GM11168 (cell line): ENCODE data around the gene TMED9.

Experiments
- in situ Hi-C: fragments of 300-500 bp; cut with MboI; formaldehyde crosslinking; loops from one replicate; pipeline ENCODE4 v1.12.0; 2022; ENCODE audit warnings: low sequenced_read_pairs; ENCODE audit not compliant: unreplicated experiment

TMED9 gene

DNA sequence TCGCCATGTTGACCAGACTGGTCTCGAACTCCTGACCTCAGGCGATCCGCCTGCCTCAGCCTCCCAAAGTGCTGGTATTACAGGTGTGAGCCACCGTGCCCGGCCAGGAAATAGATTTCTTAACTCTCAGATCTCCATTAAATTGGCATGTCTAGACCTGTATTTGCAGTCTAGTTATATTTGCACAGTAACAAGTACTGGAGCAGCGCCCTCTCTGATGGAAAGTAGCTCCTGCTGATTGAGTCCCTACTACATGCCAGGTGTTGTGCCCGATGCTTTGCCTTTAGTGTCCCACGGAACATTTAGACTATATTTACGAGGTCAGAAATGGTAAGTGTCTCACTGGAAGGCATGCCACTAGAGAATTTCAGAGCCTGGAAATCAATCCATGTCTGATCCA is 15.8 kb upstream of the TMED9 start:
- in situ Hi-C loops = no loop called here

DNA sequence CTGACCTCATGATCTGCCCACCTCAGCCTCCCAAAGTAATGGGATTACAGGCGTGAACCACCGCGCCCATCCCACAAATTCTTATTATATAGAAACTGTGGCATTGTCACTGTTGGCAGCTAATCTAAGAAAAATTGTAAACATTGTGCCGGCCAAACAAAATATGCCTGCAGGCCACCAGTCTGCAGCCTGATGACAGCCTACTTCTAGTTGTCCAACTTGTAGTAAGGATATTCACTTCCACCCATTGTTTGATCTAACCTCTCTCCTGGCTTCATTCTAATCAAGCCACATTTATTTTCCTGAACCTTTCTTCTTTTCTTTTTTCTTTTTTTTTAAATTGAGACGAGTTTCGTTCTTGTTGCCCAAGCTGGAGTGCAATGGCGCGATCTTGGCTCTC is 13.7 kb upstream of the TMED9 start:
- in situ Hi-C loops = no loop called here

DNA sequence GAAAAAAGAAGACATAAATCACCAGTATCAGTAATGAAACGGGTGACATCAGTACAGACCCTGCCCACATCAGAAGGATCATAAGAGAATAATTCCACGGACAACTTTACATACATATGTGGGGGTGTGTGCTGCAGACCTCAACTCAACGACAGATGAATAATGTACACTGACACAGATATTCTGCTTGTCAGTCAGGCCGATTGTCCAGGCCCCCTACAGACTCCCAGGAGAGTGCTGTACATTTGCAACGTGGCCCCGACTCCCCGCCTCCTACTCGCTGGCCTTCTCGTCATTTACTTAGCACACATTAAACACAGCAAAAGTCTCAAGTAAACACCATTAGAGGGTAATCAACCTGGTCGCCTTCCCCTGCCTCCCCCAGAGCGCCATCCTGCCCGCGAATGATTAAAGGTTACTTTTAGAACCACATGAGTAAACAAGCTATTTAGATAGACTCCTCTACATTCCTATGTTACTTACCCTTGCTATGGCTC is 3.5 kb upstream of the TMED9 start:
- in situ Hi-C loops = no loop called here

DNA sequence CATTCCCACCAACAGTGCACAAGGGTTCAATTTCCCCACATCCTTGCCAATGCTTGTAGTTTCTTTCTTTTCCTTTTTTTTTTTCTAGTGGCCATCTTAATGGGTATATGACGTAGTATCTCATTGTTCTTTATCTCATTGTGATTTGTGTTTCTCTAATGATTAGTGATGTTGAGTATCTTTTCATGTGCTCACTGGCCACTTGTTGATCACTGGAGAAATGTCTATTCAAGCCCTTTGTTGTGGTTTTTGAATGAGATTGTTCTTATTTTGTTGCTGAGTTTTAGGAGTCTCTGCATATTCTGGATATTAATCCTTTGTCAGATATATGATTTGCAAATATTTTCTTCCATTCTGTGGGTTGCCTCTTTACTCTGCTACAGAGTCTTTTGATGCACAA is 1.6 kb upstream of the TMED9 start:
- in situ Hi-C loops = no loop called here

DNA sequence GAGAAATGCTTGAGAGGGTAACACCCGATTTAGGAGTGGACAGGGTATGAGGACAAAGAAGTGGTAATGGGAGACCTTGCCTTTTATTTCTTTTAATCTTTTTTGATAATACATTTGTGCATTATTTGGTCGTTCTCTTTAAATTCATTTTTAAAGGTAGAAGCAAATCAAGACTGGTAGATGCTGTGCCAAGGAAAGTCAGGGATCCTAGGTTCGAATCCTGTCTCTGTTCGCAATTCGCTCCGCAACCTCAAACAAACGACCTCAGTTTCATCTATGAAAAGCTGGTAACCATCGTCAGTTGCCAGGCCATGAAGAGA is 353 bp upstream of the TMED9 start:
- in situ Hi-C loops = no loop called here

DNA sequence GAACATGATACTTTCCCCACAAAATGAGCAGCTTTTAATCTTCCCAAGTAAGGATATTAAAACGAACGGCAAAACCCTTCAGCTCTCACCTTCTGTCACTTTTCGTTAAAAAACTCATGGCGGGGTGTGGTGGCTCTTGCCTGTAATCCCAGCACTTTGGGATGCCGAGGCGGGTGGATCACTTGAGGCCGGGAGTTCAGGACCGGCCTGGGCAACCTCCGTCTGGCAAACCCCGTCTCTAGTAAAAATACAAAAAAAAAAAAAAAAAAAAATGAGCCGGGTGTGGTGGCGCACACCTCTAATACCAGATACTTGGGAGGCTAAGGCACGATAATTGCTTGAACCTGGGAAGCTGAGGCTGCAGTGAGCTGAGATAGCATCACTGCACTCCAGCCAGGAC is 902 bp downstream of the TMED9 start:
- in situ Hi-C loops = no loop called here

DNA sequence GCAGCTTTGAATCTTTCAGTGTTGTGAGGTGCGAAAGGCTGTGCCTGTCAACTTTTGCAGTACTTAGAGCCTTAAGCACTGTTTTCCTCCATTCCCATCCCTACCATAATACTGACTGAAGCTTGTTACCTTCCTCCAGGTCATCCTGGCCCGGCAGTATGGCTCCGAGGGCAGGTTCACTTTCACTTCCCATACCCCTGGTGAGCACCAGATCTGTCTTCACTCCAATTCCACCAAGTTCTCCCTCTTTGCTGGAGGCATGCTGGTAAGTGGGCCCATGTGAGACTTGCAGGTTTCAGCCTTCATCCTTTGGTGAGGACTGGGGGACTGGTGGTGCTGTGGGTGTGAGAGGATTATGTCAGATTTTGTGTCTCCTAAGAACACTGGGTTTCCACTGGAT is 1.5 kb downstream of the TMED9 start:
- in situ Hi-C loops = no loop called here

DNA sequence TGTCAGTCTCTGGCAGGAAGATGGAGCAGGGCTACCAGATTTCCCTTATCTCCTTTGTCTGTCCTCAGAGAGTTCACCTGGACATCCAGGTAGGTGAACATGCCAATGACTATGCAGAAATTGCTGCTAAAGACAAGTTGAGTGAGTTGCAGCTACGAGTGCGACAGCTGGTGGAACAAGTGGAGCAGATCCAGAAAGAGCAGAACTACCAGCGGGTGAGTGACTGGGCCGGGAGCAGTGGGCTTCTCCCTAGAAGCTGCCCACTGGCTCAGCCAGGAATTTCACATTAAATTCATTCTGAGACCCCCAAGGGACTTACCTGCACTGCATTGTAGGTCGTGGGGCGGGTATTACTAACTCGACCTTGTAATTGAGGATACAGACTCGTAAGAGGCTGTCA is 2.1 kb downstream of the TMED9 start:
- in situ Hi-C loops = no loop called here

DNA sequence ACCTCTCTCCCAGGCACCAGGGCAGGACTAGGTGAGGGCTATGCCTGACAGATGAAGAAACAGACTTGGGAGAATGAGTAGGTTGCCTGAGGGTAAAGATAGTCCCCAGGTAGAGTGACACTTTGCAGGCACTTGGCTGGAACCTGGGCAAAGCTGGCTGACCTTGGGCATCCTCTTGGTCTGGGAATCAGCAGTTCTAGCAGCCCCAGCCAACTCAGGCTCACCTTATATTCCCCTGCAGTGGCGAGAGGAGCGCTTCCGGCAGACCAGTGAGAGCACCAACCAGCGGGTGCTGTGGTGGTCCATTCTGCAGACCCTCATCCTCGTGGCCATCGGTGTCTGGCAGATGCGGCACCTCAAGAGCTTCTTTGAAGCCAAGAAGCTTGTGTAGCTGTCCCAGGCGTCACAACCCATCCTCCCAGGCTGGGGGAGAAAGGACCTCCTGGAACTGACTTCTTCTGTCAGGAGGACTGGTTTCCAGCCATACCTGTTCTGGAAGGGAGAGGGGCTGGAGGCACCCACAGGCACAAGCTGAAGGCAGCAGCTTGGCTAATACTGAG is 3.1 kb downstream of the TMED9 start:
- in situ Hi-C loops = no loop called here

DNA sequence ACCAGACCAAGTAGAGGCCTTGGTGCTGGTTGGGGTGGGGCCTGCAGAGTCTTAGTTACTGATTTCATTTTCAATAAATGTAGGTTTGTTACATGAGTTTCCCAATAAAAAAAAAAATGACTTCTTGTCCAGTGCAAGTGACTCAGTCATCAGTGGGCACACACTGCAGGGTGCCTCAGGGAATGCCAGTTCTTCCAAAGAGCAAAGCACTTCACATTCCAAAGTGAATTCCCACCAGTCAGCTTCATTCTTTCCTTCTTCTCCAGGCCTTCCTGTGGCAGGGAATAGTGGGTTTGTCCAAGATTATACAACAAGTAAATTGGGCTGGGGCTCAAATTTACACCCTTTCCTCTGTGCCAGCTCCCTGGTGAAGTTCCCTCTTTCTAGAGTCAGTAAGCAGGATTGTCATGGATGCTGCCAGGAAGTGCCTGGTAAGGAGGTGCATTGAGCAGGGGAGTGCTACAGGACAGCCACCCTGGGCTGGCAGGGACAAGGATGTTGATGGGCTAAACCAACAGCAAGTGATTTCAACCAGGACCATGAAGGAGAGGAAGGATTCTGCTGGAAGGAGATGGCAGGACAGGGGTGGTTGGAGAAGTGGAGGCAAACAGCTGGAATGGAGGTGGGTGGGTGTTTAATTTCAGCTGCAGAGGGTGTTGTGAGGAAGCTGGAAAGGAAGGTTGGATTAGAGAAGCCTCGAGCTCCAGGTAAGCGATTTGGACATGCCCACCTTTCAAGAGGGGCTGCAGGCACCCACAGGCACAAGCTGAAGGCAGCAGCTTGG is 4.2 kb downstream of the TMED9 start:
- in situ Hi-C loops = no loop called here

DNA sequence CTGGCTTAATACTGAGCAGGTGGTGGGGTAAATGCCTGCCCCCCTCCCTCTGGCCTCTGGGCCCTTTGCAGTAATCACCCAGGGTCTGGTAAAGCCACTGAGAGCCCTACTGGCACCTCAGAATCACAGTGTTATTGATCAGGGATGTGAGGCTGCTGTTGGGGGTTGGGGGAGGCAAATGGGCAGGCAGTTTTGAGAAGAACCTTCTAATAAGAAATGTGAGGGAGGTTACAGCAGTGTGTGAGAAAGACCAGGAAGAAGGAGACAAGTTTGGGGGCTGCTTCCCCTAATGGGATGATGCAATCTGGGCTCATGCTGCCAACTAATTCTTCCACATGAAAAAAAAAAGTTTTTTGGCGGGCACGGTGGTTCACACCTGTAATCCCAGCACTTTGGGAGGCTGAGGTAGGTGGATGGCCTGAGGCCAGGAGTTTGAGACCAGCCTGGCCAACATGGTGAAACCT is 4.8 kb downstream of the TMED9 start:
- in situ Hi-C loops = no loop called here

DNA sequence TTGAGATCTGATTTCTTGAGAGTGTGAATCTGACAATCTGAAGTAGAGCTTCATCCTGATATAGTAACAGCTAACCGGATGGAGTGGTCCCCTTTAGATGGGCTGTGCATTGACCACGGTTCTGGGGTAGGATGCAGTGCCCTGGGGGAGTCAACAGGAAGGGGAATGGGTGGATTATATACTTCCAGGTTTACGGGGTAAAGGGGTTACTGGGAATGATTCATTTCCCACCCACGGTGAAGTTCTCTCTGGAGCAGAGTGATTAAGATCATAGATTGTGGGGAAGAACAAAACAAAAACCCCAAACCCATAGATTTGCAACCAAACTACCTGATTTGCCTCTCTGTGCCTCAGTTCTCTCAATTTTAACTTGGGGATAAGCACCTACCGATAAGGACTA is 6.5 kb downstream of the TMED9 start:
- in situ Hi-C loops = no loop called here

DNA sequence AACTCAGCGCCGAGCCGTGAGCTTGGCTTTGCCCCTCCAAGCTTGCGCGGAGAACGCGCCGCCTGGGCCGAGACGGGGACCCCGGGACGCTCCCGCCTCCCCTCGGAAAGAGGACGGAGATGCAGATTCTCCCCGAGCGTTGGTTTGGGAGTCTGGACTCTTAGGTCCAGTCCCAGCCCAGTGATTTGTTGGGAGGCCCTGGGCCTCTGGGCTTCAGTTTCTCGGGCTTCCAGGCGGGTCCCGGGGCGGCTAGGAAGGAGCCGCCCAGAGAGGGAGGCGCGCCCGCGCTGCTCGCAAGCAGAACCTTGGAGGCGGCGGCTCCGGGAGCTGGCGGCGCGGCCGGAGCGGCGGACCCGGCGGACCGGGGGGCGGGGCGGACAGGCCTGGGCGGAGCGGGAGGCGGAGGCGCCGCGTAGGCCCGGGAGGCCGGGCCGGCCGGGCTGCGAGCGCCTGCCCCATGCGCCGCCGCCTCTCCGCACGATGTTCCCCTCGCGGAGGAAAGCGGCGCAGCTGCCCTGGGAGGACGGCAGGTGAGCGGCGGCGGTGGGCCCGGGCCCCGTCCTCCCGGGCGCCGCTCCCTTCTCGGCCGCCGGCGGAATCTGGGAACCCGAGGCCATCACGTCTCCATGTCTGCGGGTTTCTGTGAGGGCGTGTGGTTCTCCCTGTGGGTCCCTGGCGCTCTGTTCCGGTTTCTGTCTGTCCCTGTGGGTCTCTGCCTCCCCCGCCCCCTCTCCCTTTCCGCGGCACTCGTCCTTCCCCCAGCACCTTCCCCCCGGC is 7.9 kb downstream of the TMED9 start, which contains the start of gene B4GALT7:
B4GALT7 (plus strand) TSS at position 402 of the 777 bp plus-strand sequence; CDS start at position 481, 79 bp downstream.
- in situ Hi-C loops = no loop called here

DNA sequence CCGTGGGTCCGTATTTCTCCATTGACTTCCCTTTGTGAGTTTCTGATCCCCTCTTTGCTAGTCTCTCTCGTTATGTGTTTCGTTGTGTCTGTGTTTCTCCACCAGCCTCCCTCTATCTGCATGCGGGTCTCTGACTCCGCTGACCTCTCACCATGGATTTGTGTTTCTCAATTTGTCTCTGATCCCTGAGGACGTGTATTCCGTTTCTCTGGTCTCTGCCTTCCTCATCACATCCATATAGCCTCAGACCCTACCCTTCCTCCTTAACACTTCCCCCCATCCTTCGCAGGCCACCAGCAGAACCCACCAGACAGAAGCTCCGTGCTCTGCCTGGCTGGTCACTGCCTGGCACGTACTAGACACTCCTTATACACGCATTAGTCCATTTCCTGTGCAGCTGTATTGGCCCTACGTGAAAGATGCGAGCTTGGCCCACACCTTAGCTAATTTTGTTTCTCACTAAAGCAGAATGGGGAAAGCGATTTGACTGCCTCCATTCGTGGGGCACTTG is 8.6 kb downstream of the TMED9 start:
- in situ Hi-C loops = no loop called here

DNA sequence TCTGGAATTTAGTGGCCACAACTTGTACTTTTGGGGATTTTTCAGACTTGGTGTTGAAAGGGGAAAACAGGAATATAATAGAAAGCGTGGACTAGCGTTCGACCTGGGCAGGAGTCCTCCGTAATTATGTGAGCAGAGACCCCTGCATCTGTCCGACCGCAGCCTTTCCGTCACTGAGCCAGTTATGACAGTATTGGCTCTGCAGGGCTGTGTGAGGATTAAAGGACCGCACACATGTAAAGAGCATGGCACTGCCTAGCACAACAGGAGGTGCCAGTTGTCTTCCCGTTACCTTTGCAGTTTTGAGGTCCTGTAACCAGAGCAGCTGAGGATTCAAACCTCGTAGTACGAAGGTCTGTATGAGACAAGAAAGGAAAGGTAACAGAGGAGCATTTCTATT is 9.1 kb downstream of the TMED9 start:
- in situ Hi-C loops = no loop called here

DNA sequence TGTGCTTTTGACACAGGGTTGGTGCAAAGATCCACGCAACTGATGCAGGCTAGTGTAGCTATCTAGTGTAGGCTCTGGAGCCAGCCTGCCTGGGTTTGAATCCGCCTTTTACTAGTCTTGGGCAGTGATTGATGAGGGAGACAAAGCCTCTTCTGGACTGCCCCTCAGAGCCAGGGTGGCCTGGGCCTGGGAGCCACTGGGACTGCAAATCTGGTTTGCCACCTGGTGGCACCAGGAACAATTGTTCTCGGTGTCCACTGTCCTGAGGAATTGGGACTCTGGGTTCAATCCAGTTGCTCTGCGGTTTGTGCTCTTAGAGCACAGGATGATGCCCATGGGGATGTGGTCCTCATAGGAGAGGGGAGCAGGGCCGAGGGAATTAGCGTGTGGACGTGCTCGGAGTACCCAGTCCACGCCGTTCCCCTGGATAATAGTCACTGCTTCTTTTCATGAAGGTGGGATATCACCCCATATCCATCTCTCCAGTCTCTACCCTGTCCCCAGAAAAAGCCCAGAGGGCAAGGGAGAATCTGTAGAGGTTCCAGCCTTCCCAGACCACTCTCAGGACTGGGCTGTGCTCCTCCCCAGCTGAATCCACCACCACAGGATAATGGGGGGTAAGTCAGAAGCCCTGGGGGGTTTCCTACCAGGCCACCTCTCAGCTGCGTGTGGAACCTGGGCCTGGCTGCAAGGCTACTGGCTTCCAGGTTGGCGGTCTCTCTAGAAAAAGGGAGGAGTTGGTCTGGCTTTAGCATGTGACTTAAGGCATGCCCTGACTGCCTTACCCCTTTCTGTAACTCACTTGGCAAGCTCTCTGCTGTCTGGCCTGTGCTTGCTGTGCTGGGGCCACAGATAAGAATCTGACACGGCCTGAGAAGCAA is 9.8 kb downstream of the TMED9 start:
- in situ Hi-C loops = no loop called here

DNA sequence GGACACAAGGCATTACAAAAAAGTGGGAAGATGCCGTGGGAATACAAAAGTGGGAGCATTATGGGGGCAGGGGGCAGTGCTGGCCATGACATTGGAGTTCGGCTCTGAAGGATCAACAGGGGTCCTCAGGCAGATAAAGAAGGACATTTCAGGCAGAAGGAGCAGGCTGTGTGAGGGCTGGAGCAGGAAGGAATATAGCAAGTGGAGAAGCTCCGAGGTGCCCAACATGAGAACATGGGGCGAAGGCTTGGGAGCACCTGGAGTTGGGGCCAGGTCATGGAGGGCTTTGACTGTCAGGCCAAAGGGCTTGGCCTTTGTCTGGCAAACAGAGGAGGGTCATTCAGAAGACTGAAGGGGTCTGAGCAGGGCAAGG is 10.4 kb downstream of the TMED9 start:
- in situ Hi-C loops = no loop called here

DNA sequence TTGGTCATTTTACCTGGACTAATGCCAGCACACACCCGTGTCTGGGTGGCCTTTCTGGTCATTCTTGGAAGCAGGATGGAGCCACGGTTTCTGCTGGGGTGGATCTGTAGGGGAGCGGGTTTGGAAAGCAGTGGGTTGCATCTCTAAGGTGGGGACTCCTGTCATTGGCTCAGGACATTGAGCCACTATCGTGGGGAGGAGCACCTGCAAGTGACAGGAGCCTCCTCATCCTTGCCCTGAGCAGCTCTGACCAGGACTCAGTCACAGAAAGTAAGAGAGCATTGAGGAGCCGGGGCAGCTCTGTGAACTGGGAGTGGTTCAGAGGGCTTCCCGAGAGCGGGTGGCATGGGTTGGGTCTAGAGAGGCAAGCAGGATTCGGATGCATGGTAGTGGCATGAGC is 11.6 kb downstream of the TMED9 start:
- in situ Hi-C loops = no loop called here

DNA sequence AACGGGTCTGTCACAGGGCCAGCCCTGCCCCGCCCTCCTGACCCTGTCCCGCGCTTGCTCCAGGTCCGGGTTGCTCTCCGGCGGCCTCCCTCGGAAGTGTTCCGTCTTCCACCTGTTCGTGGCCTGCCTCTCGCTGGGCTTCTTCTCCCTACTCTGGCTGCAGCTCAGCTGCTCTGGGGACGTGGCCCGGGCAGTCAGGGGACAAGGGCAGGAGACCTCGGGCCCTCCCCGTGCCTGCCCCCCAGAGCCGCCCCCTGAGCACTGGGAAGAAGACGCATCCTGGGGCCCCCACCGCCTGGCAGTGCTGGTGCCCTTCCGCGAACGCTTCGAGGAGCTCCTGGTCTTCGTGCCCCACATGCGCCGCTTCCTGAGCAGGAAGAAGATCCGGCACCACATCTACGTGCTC is 12.1 kb downstream of the TMED9 start:
- in situ Hi-C loops = no loop called here

DNA sequence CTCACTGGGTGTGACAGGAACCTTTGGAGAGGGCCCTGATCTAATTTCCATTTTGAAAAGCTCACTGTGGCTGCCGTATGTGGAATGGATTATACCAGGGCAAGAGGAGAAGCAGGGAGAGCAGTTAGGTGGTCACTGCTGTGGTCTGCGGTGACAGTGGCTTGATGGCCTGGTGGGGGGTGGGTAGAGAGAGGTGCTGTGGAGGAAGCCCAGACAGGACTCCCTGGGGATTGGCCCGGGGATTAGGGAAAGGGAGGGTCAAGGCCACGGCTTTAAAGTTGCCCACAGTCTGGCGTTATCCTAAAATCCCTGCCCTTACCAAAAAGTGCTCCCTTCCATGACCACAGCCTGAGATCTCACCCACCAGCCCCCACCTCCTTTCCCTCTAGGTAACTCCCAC is 12.7 kb downstream of the TMED9 start:
- in situ Hi-C loops = no loop called here
